Measurements from ENCODE around the gene UCP3. TPM values are rescaled to one million over a fixed set of nuclear protein-coding genes. Genes with fewer than 3 reads are reported as not detected.
A peak's percentile ranks its signal among the peaks of the same experiment; 100 is the strongest.

UCP3 gene
- total and polyA plus RNA-seq, 2 donors (not counting 1 experiment from before 2014, with no cell fraction given) = 8.9 to 11.0 TPM

DNA sequence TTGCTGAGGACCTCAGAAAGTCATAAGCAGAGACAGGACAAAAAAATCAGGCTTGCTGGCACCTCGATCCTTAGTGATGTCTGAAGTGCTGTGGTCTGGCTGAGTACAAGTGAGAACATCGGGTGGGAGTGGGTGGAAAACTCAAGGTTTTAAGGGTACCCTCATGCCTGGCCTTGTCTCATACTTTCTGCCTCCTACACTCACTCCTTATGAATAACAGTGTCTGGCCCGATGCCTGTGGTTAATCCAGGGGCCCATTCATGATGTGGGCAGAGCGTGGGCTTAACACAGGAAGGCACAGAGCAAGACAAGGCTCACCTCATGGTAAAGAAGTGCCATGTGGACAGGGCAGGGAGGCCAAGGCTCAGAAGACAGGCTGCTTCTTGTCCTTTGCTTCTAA lies 11.0 kb upstream of the UCP3 start:
- WGBS (ENCODE audit: insufficient coverage) = 76% methylated on average over 3 of the region's 4 CpGs
- H3K27me3 ChIP-seq (replicated peaks in 1 of 4; ENCODE audit: control extremely low read depth in 1 of 4, control insufficient read depth in 3 of 4, insufficient read depth in 4 of 4, low read length in 3 of 4) = no peaks in the 10 kb centered on the region
- H3K9ac ChIP-seq (ENCODE audit: low read length) = no peak overlapping the region
- ATAC-seq (ENCODE audit: low read depth) (peak; percentile 7), DNase-seq (no peak)
- H3K4me2 ChIP-seq (replicated peaks; ENCODE audit: low read depth, low read length, poor library complexity, severe bottlenecking) = peak overlapping the region; percentile 42
- no peak for TF ChIP-seq EZH2 (IDR thresholded peaks at IDR 0.05; ENCODE audit: borderline replicate concordance, insufficient read depth, low read depth, low read length, poor library complexity, severe bottlenecking)
- TF ChIP-seq, protein P1, sequence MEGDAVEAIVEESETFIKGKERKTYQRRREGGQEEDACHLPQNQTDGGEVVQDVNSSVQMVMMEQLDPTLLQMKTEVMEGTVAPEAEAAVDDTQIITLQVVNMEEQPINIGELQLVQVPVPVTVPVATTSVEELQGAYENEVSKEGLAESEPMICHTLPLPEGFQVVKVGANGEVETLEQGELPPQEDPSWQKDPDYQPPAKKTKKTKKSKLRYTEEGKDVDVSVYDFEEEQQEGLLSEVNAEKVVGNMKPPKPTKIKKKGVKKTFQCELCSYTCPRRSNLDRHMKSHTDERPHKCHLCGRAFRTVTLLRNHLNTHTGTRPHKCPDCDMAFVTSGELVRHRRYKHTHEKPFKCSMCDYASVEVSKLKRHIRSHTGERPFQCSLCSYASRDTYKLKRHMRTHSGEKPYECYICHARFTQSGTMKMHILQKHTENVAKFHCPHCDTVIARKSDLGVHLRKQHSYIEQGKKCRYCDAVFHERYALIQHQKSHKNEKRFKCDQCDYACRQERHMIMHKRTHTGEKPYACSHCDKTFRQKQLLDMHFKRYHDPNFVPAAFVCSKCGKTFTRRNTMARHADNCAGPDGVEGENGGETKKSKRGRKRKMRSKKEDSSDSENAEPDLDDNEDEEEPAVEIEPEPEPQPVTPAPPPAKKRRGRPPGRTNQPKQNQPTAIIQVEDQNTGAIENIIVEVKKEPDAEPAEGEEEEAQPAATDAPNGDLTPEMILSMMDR (IDR thresholded peaks at IDR 0.05) = no peak
- ChIA-PET POLR2A (interaction anchor here (1.3 to 5.1 kb wide), 3 partner anchors 38 to 49 kb away, joined by 4 to 28 read pairs (median 5); partner anchors contain the start of gene UCP2), CTCF (interaction anchor here (0.8 to 0.9 kb wide), 2 partner anchors 22 to 43 kb away, joined by 3 to 4 read pairs; no protein-coding TSS in a partner anchor)
- no peaks in the 10 kb centered on the region for H3K79me2 ChIP-seq (ENCODE audit: control insufficient read depth, insufficient read depth, low read length)
- no peak overlapping the region for H3K4me3 ChIP-seq (ENCODE audit: control extremely low read depth in 1 of 5, extremely low read depth in 1 of 5, insufficient read depth in 1 of 5, low read depth in 2 of 5, low read length in 4 of 5)
- Mint-ChIP-seq H3K27ac (no peak overlapping the region), H3K9me3 (ENCODE audit: insufficient read depth) (no peaks in the 10 kb centered on the region), H3K4me3 (no peak overlapping the region), H3K4me1 (peaks cover 34% of the 10 kb centered on the region), H3K27me3 (no peaks in the 10 kb centered on the region)
- peaks cover 40 to 60% of the 10 kb centered on the region in 2 donors for H3K4me1 ChIP-seq (ENCODE audit: control insufficient read depth in 2 of 2, insufficient read depth in 2 of 2, low read length in 2 of 2)
- H3K36me3 ChIP-seq (replicated peaks in 1 of 2; ENCODE audit: control extremely low read depth in 1 of 2, control insufficient read depth in 1 of 2, extremely low read depth in 1 of 2, insufficient read depth in 2 of 2, low read length in 1 of 2) = peaks cover 3 to 13% of the 10 kb centered on the region in 2 experiments
- H2AFZ ChIP-seq (ENCODE audit: insufficient read depth, low read depth, low read length, poor library complexity, severe bottlenecking) = no peak overlapping the region
- no peaks in the 10 kb centered on the region for H3K9me3 ChIP-seq (ENCODE audit: control extremely low read depth in 1 of 3, control insufficient read depth in 2 of 3, insufficient read depth in 1 of 3, low read length in 2 of 3)
- intact Hi-C loops (cut with micrococcal nuclease) = no loop called here
- H4K20me1 ChIP-seq (ENCODE audit: control insufficient read depth, insufficient read depth, low read length, poor library complexity, severe bottlenecking) = no peaks in the 10 kb centered on the region
- peak overlapping the region in 1 of 2 donors; percentile 9 for H3K27ac ChIP-seq (ENCODE audit: low read length in 2 of 2)

- Mint-ChIP-seq H3K27me3 (no peaks in the 10 kb centered on the region), H3K9me3 (ENCODE audit: insufficient read depth) (no peaks in the 10 kb centered on the region), H3K4me1 (peaks cover 38% of the 10 kb centered on the region), H3K27ac (no peak overlapping the region), H3K4me3 (no peak overlapping the region)
- no peak overlapping the region for H2AFZ ChIP-seq (ENCODE audit: insufficient read depth, low read depth, low read length, poor library complexity, severe bottlenecking)
- TF ChIP-seq, protein P1 (IDR thresholded peaks at IDR 0.05) = no peak
- TF ChIP-seq EZH2 (IDR thresholded peaks at IDR 0.05; ENCODE audit: borderline replicate concordance, insufficient read depth, low read depth, low read length, poor library complexity, severe bottlenecking) = no peak
- POLR2A ChIA-PET = interaction anchor here (1.4 to 5.1 kb wide), 2 partner anchors 38 to 48 kb away, joined by 5 to 28 read pairs; partner anchors contain the start of gene UCP2
- H3K27me3 ChIP-seq (replicated peaks in 1 of 4; ENCODE audit: control extremely low read depth in 1 of 4, control insufficient read depth in 3 of 4, insufficient read depth in 4 of 4, low read length in 3 of 4) = no peaks in the 10 kb centered on the region
- no peaks in the 10 kb centered on the region for H3K79me2 ChIP-seq (ENCODE audit: control insufficient read depth, insufficient read depth, low read length)
- H4K20me1 ChIP-seq (ENCODE audit: control insufficient read depth, insufficient read depth, low read length, poor library complexity, severe bottlenecking) = no peaks in the 10 kb centered on the region
- no peaks in the 10 kb centered on the region for H3K9me3 ChIP-seq (ENCODE audit: control extremely low read depth in 1 of 3, control insufficient read depth in 2 of 3, insufficient read depth in 1 of 3, low read length in 2 of 3)
- peaks cover 1 to 13% of the 10 kb centered on the region in 2 experiments for H3K36me3 ChIP-seq (replicated peaks in 1 of 2; ENCODE audit: control extremely low read depth in 1 of 2, control insufficient read depth in 1 of 2, extremely low read depth in 1 of 2, insufficient read depth in 2 of 2, low read length in 1 of 2)
- H3K4me1 ChIP-seq (ENCODE audit: control insufficient read depth in 2 of 2, insufficient read depth in 2 of 2, low read length in 2 of 2) = peaks cover 46 to 63% of the 10 kb centered on the region in 2 donors
- intact Hi-C loops (cut with micrococcal nuclease) = no loop called here
- DNase-seq (no peak), ATAC-seq (ENCODE audit: low read depth) (no peak)
- H3K4me3 ChIP-seq (ENCODE audit: control extremely low read depth in 1 of 5, extremely low read depth in 1 of 5, insufficient read depth in 1 of 5, low read depth in 2 of 5, low read length in 4 of 5) = no peak overlapping the region
- no peak overlapping the region for H3K9ac ChIP-seq (ENCODE audit: low read length)
- 92% methylated on average over 4 of the region's 4 CpGs for WGBS (ENCODE audit: insufficient coverage)
- H3K4me2 ChIP-seq (replicated peaks; ENCODE audit: low read depth, low read length, poor library complexity, severe bottlenecking) = no peak overlapping the region
- CTCF ChIA-PET = interaction anchor here (0.8 to 1.0 kb wide), 2 partner anchors 15 to 22 kb away, joined by 3 to 4 read pairs; no protein-coding TSS in a partner anchor
- H3K27ac ChIP-seq (ENCODE audit: low read length in 2 of 2) = peak overlapping the region in 1 of 2 donors; percentile 9
Observed at GRCh38 chr11:74019104-74019738, 10.3 kb upstream of the UCP3 start.

Data from B cell (primary cell).